Activated naive CD4-positive, alpha-beta T cell treated with anti-CD3 and anti-CD28 coated beads, Interleukin-2, amount 50 U/mL, for 16 hours (primary cell): ENCODE results near the gene APOD.

ENCODE experiments used
- DNase-seq: peaks from one replicate; pipeline ENCODE4 v3.0.0-alpha.2; 2020

APOD gene

DNA sequence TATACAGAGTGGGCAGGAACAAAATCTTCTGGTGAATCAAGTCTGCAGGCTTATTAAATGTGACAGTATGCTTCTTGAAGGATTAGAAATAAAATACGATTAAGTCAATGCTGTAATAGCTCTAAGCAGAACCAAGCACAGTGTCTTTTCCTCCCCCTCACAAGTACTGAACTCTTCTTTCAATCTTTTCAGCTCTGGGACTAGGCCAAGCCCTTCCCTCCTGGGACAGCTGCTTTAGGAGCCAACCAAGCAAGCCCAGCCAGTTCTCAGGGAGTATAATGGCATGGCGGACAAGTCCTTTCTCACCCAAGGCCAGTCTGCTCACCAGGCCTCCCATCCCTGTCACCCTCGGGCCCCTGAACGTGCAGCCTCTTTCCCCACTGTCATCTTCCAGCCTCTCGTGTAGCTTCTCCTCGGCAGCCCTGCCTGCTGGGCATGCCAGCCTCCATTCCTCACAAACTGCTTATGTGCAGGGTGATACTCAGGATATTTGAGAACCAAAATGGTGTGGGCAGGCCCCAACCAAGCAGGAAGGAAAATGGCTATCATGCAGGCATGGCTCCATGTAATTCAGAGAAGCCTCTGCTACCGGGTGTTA lies 32.3 kb downstream of the APOD start:
- DNase-seq = no peak

- DNase-seq = no peak
Observed at GRCh38 chr3:195550723-195551122, 33.0 kb downstream of the APOD start.

- DNase-seq = peak; percentile 65
Observed at GRCh38 chr3:195549931-195550519, 33.7 kb downstream of the APOD start.

- DNase-seq = no peak
Observed at GRCh38 chr3:195548987-195549386, 34.8 kb downstream of the APOD start.

- DNase-seq = no peak
Observed at GRCh38 chr3:195548501-195548900, 35.2 kb downstream of the APOD start.

DNA sequence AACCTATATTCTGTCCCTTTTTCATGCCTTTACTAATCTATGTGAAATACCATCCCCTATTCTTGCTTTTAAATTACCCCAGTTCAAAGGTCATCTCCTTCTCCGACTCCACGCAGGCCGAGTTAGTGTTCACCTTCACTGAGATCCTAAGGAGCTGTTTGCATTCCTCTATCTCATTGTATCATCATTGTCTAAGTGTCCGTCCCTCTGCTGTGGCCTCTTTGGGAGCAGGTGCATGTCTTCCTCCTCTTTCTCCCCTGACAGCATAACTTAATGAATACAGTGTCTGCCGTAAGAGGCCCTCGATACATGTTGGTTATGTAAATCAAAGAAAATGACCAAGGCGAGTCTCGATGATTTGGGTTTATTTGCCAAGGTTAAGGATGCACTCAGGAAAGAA lies 35.7 kb downstream of the APOD start:
- no peak for DNase-seq

DNA sequence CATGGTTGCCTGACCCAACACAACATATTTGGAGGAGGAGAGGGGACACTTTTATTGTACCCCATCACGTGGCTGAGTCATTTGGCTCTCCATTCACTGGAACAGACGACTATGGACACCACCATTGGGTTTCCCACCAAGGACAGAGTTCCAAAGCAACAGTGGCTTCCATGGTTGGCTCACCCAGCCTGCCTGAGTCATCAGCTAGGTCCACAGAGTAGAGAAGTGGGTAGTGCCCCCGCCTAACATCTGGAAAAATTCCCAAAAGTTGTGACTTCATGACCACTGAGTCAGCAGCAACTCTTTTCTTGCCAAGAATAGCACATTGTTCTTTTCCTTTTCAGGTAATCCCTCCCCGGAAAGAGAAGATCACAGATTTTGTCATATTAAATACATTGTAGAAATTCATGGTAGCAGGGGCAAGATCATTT lies 37.6 kb downstream of the APOD start:
- DNase-seq = no peak

- no peak for DNase-seq
Observed at GRCh38 chr3:195544634-195545033, 39.1 kb downstream of the APOD start.

DNA sequence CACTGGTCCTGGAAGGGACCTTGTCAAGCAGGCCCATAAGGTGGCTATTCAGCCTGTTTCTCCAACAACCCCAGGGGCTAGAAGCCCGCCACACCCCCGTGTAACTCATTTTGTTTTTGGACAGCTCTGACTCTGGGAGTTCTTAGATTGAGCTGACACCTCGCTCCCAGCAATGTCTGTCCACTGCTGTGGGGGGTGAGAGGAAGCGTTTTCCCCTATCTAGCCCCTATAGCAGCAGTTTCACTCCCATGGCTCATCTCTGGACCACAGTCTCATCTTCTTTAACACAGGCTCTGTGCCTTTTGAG lies 39.6 kb downstream of the APOD start:
- DNase-seq = no peak

- peak; percentile 36 for DNase-seq
Observed at GRCh38 chr3:195543500-195544229, 40.1 kb downstream of the APOD start.

GRCh38 chr3:195542698-195543499 lies 40.8 kb downstream of the APOD start, which contains the start of gene PPP1R2:
PPP1R2 (minus strand) TSS chr3:195543325; CDS start chr3:195543025, 300 bp downstream.
- DNase-seq = peak; percentile 90

- no peak for DNase-seq
Observed at GRCh38 chr3:195542316-195542697, 41.4 kb downstream of the APOD start.

DNA sequence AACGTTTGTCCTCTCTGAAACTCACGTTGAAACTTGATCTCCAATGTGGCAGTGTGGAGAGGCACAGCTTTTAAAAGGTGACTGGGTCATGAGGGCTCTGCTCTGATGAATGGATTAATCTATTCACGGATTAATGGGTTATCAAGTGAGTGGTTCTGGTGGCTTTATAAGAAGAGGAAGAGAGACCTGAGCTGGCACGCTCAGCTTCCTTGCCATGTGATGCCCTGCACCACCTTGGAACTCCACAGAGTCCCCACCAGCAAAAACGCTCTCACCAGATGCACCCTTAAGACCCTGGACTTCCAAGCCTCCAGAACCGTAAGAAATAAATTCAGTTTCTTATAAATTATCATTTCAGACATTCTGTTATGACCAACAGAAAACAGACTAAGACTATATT lies 43.2 kb downstream of the APOD start:
- DNase-seq = no peak

DNA sequence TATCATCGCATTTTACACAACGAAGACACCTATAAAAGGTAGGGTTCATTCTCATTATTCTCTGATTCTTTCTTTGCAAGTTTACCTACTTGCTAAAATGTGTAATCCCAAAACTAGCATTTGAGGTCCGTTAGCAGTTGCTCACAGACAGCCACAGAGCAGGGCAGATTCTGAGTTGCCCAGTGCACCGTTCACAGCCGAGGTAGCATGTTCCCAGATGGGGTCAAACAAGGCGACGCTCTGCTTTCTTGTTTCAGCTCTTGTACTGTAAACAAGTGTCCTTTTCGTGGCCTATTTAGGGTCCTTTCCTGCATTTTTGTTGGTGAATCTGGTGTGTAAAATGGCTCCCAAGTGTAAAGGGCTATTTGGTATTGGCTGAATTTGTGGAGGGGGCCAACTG lies 43.7 kb downstream of the APOD start:
- no peak for DNase-seq

DNA sequence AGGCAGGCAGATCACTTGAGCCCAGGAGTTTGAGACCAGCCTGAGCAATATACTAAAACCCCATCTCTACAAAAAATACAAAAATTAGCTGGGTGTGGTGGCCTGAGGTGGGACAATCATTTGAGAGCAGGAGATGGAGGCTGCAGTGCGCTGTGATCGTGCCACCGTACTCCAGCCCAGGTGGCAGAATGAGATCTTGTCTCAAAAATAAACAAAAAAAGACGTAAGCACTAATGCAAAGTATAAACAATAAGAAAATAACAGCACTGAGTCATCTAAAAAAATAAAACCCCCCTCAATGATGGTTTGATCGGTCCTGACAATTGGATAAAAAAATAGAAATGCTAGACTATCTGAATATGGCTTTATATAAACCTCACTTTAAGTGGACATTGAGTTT lies 44.3 kb downstream of the APOD start:
- DNase-seq = no peak

- DNase-seq = peak; percentile 61
Observed at GRCh38 chr3:195537995-195538394, 45.7 kb downstream of the APOD start.

DNA sequence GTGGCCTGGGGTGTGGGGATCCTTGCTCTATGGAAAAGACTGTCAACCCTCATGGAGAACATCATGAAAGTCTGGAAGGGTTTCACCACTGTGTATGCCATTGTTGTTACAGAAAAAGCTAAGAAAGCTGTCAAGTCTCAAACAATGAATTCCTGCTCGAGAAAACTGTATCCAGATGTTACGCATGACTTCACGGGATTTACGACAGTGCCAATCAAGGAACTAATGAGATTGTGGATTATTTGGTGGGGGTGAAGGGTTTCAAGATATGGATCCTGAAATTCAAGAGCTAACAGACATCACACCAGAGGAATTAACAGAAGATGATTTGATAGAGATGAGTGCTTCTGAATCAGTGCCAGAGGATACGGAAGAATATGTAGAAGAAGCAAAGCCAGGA lies 48.4 kb downstream of the APOD start:
- no peak for DNase-seq

DNA sequence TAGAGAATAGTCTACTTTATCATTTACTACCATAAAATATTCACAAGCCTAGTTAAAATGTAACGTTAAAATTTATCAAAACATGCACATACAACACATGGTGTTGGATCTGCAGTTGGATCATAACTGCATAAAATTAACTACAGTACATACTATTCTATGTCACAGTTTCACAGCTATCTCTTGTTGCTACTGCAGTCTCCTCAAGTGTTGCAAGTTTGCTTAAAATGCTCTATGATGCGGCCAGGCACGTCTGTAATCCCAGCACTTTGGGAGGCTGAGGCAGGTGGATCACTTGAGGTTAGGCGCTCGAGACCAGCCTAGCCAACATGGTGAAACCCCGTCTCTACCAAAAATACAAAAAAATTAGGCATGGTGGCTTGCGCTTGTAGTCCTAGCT lies 50.9 kb downstream of the APOD start:
- no peak for DNase-seq

DNA sequence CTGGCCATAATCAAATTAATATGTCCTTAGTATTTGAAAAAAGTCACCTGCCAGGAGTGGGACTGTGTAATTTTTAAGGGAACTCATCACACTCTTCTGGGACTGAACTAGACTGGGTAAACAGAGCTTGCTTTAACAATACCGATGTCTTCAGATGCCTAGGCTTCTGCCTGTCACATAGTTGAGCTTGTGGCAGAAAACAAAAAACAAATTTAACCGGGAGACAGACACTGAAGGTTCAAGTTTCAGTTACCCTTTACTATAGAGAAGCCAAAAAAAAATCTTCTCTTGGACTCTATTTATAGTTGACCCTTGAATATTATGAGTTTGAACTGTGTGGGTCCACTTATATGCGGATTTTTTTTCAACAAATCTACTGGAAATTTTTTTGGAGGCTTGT lies 51.4 kb downstream of the APOD start:
- DNase-seq = no peak

- no peak for DNase-seq
Observed at GRCh38 chr3:195531683-195532082, 52.1 kb downstream of the APOD start.

DNA sequence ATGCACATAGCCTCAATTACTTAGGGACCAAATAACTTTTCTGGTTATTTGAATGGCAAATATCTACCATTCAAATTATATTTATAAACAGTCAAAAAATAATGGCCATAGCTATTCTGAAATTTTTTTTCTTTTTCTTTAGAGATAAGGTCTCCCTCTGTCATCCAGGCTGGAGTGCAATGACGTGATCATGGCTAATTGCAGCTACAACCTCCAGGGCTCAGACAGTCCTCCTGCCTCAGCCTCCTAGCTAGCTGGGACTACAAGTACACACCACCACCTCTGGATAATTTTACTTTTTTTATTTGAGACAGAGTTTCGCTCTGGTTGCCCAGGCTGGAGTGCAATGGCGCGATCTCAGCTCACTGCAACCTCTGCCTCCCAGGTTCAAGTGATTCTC lies 57.2 kb downstream of the APOD start:
- DNase-seq = no peak

- peak; percentile 33 for DNase-seq
Observed at GRCh38 chr3:195524171-195524896, 59.4 kb downstream of the APOD start.
